ENCODE measurements around the gene PIGW. TPM values are rescaled to one million over a fixed set of nuclear protein-coding genes. Genes with fewer than 3 reads are reported as not detected.

Gene PIGW
- total and polyA plus RNA-seq, 2 of the 8 experiments (the other 6 are each of a cell fraction or from before 2014, with no cell fraction given) = 12.1 to 28.9 TPM

DNA sequence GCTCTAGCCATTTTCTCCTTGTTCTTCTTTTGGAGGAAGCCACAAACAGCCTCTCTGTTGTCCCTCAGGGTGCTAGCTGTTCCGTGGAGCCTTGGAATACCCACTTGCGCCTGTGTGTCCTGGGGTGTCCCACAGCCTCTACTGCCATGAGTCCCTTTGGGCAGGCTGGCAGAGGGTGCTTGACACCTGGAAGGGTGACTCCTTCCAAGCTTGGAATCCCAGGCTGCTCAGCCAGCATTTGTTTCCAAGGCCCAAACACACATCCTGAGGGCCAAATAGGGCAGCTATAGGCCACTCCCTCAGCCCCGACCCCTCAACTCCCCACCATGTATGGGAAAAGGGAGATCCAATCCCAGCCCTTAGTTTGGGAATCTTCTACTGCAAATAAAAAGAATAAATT, 33.4 kb upstream of the PIGW start:
- DNase-seq (ENCODE audit: low read depth in 1 of 2, low spot score in 2 of 2) (no peak), FAIRE-seq (no peak)
- no peak overlapping the region for H4K91ac ChIP-seq (replicated peaks; ENCODE audit: insufficient read length, low read length)
- CTCF ChIA-PET (ENCODE audit: partially characterized antibody) = no interaction called here
- H3K18ac ChIP-seq (ENCODE audit: extremely low read depth, low read length) = no peak overlapping the region
- H4K20me1 ChIP-seq (replicated peaks in 1 of 2; ENCODE audit: control insufficient read depth in 1 of 2, insufficient read depth in 2 of 2, low read length in 2 of 2) = peaks cover 8 to 13% of the 10 kb centered on the region in 2 experiments
- no peak overlapping the region for H2AFZ ChIP-seq (ENCODE audit: low read length)
- H2BK5ac ChIP-seq (ENCODE audit: low read depth, low read length) = no peak overlapping the region
- H2BK12ac ChIP-seq (ENCODE audit: low read depth, low read length) = no peak overlapping the region
- no peak overlapping the region for H3K14ac ChIP-seq (ENCODE audit: insufficient read length)
- H3K27ac ChIP-seq (ENCODE audit: low read depth, low read length) = no peak overlapping the region
- no peak overlapping the region for H3K56ac ChIP-seq (replicated peaks; ENCODE audit: insufficient read length, low read depth, low read length)
- no peak overlapping the region for H4K5ac ChIP-seq (ENCODE audit: insufficient read length, low read depth, low read length)
- H2BK20ac ChIP-seq (ENCODE audit: low read length) = no peak overlapping the region
- H3K79me2 ChIP-seq (ENCODE audit: control insufficient read depth in 1 of 2, insufficient read depth in 2 of 2, low read length in 2 of 2) = no peaks in the 10 kb centered on the region
- no peak overlapping the region for H3K4ac ChIP-seq (replicated peaks; ENCODE audit: insufficient read length, low read depth, low read length)
- WGBS, 2 experiments (ENCODE audit: extremely low coverage in 1 of 2, insufficient coverage in 1 of 2, insufficient read length in 1 of 2, insufficient replicate concordance in 2 of 2, low coverage in 1 of 2, low lambda C conversion rate in 2 of 2, missing lambda C conversion rate in 1 of 2) = 86% methylated on average over 3 of the region's 3 CpGs; no CpG with 5 or more reads in 1 of the 2 experiments
- no peak overlapping the region for H3K23ac ChIP-seq (ENCODE audit: insufficient read length)
- H3K79me1 ChIP-seq (ENCODE audit: low read depth, low read length) = no peaks in the 10 kb centered on the region
- peaks cover 47 to 91% (median 70%) of the 10 kb centered on the region in 4 experiments for H3K36me3 ChIP-seq (ENCODE audit: control insufficient read depth in 2 of 4, insufficient read depth in 4 of 4, low read length in 3 of 4)
- H4K8ac ChIP-seq (ENCODE audit: extremely low read depth, insufficient read depth, low read length) = peak overlapping the region; percentile 58; the same call in 1 of the 2 replicates
- H2BK120ac ChIP-seq (replicated peaks; ENCODE audit: low read depth, low read length) = no peak overlapping the region
- H3K4me2 ChIP-seq (ENCODE audit: insufficient read depth in 1 of 2, low read depth in 2 of 2, low read length in 2 of 2) = no peak overlapping the region
- POLR2A ChIA-PET (ENCODE audit: partially characterized antibody) = interaction anchor here (1.8 to 12.5 kb wide), 3 partner anchors 9 to 33 kb away, joined by 7 to 205 read pairs (median 9); partner anchors contain the start of gene MYO19
- H3K27me3 ChIP-seq (replicated peaks in 1 of 4; ENCODE audit: control insufficient read depth in 3 of 4, extremely low read depth in 1 of 4, insufficient read depth in 3 of 4, low read length in 3 of 4) = no peaks in the 10 kb centered on the region
- H2BK15ac ChIP-seq (ENCODE audit: low read length) = no peak overlapping the region
- 0 out of 2 replicates have a peak, but pooled peaks cover 3% of the 10 kb centered on the region for H3K23me2 ChIP-seq (ENCODE audit: low read depth, low read length)
- H3K4me3 ChIP-seq (ENCODE audit: extremely low read depth in 1 of 4, insufficient read depth in 2 of 4, low read depth in 3 of 4, low read length in 4 of 4) = no peak overlapping the region
- H2AK5ac ChIP-seq (ENCODE audit: low read depth, low read length) = no peak overlapping the region
- no peaks in the 10 kb centered on the region for H3K4me1 ChIP-seq (replicated peaks in 1 of 4; ENCODE audit: control insufficient read depth in 3 of 4, insufficient read depth in 4 of 4, low read length in 3 of 4)
- H3K9me3 ChIP-seq (ENCODE audit: insufficient read depth in 2 of 2, low read depth in 1 of 2, low read length in 1 of 2) = no peaks in the 10 kb centered on the region
- no peak overlapping the region for H3K9ac ChIP-seq (replicated peaks in 1 of 4; ENCODE audit: extremely low read depth in 1 of 4, low read depth in 3 of 4, low read length in 3 of 4)
- TF ChIP-seq HDAC6 (IDR thresholded peaks at IDR 0.05; ENCODE audit: low read depth, low read length) (no peak), PHF8 (conservative IDR thresholded peaks at IDR 0.05; ENCODE audit: low read depth, low read length) (no peak), GTF2F1 (IDR thresholded peaks at IDR 0.05; ENCODE audit: borderline replicate concordance, low read depth, low read length) (no peak), SIX5 (IDR thresholded peaks at IDR 0.05; ENCODE audit: low read depth, low read length) (no peak), TAF1 (IDR thresholded peaks at IDR 0.05; ENCODE audit: low read depth, low read length) (no peak), RBBP5 (IDR thresholded peaks at IDR 0.05; ENCODE audit: borderline replicate concordance, low read depth, low read length) (no peak), E2F6 (IDR thresholded peaks at IDR 0.05) (no peak), RNF2 (IDR thresholded peaks at IDR 0.05; ENCODE audit: borderline replicate concordance, low read depth, low read length, missing control alignments, poor library complexity, severe bottlenecking) (no peak), SRF (IDR thresholded peaks at IDR 0.05; ENCODE audit: low read depth, low read length) (no peak), BRCA1 (IDR thresholded peaks at IDR 0.05; ENCODE audit: low read depth, low read length) (no peak), CBX5 (IDR thresholded peaks at IDR 0.05; ENCODE audit: low read depth, low read length) (no peak), FOSL1 (IDR thresholded peaks at IDR 0.05; ENCODE audit: insufficient read depth, low read depth, low read length) (no peak)

Measured in H1 (cell line).